ENCODE measurements around the gene SELENOM. TPM values are rescaled to one million over a fixed set of nuclear protein-coding genes. Genes with fewer than 3 reads are reported as not detected.

The SELENOM gene
- total RNA-seq, 1 experiment from 2014 or later, result 3.2 TPM

- intact Hi-C loops (cut with micrococcal nuclease; ENCODE audit: unreplicated experiment), result no loop called here
- H3K4me3 ChIP-seq (ENCODE audit: low read depth, low read length, poor library complexity, severe bottlenecking), result no peak overlapping the region
- no peaks in the 10 kb centered on the region for H3K27me3 ChIP-seq (replicated peaks; ENCODE audit: insufficient read depth, low read depth, low read length, poor library complexity)
- BruUV-seq (replicated peaks), result no TSS peak
- H3K27ac ChIP-seq (ENCODE audit: low read depth, low read length, poor library complexity, severe bottlenecking), result peak overlapping the region; percentile 81
- H3K9me3 ChIP-seq (ENCODE audit: low read depth, low read length, poor library complexity, severe bottlenecking), result peaks cover 3% of the 10 kb centered on the region
- no peak for DNase-seq (ENCODE audit: low spot score)
- TF ChIP-seq CTCF (conservative IDR thresholded peaks at IDR 0.05; ENCODE audit: low read depth, low read length) (no peak), EZH2 (IDR thresholded peaks at IDR 0.05; ENCODE audit: borderline replicate concordance, low read depth, low read length, poor library complexity, severe bottlenecking) (no peak)
- peaks cover 18% of the 10 kb centered on the region for H3K36me3 ChIP-seq (ENCODE audit: insufficient read depth, low read length, poor library complexity, severe bottlenecking)
- ChIA-PET CTCF (no interaction called here), POLR2A (ENCODE audit: low non-redundant PET) (interaction anchor here (0.6 kb wide), 1 partner anchor 324 kb away, joined by 3 read pairs; no protein-coding TSS in a partner anchor)
- peaks cover 25% of the 10 kb centered on the region for H3K4me1 ChIP-seq (ENCODE audit: insufficient read depth, low read length, poor library complexity, severe bottlenecking)
Observed at GRCh38 chr22:31141551-31141950, 34.2 kb upstream of the SELENOM start.

DNA sequence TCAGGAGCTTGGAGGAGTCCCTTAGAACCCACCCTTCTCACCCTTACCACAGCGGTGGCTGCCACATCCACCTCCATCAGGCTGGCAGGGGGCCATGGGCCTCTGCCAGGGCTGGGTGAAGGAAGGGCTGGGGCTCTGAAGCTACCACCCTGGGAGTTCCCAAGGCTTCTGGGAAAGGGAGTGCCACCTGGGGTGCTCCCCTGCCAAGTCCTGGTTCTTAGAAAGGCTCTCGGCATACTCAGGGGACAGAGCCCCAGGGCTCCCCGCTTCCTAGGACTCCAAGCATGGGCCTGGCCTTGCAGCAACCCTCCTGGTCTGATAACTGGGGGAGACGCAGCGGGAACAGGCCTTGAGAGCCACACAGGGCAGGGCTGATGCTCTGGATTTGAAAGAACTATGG, 33.4 kb upstream of the SELENOM start:
- POLR2A ChIA-PET (ENCODE audit: low non-redundant PET), result no interaction called here
- Histone ChIP-seq H3K4me1 (ENCODE audit: insufficient read depth, low read length, poor library complexity, severe bottlenecking) (peaks cover 25% of the 10 kb centered on the region), H3K27me3 (replicated peaks; ENCODE audit: insufficient read depth, low read depth, low read length, poor library complexity) (no peaks in the 10 kb centered on the region), H3K27ac (ENCODE audit: low read depth, low read length, poor library complexity, severe bottlenecking) (peak overlapping the region; percentile 81), H3K4me3 (ENCODE audit: low read depth, low read length, poor library complexity, severe bottlenecking) (peak overlapping the region; percentile 82), H3K9me3 (ENCODE audit: low read depth, low read length, poor library complexity, severe bottlenecking) (peaks cover 3% of the 10 kb centered on the region), H3K36me3 (ENCODE audit: insufficient read depth, low read length, poor library complexity, severe bottlenecking) (peaks cover 26% of the 10 kb centered on the region)
- intact Hi-C loops (cut with micrococcal nuclease; ENCODE audit: unreplicated experiment), result no loop called here
- no peak for DNase-seq (ENCODE audit: low spot score)
- TF ChIP-seq EZH2 (IDR thresholded peaks at IDR 0.05; ENCODE audit: borderline replicate concordance, low read depth, low read length, poor library complexity, severe bottlenecking) (no peak), CTCF (conservative IDR thresholded peaks at IDR 0.05; ENCODE audit: low read depth, low read length) (no peak)
- no TSS peak for BruUV-seq (replicated peaks)
- CTCF ChIA-PET, result interaction anchor here (0.9 kb wide), 1 partner anchor 33 kb away, joined by 3 read pairs; the partner anchor contains the start of gene SELENOM

- no peaks in the 10 kb centered on the region for H3K27me3 ChIP-seq (replicated peaks; ENCODE audit: insufficient read depth, low read depth, low read length, poor library complexity)
- peaks cover 25% of the 10 kb centered on the region for H3K4me1 ChIP-seq (ENCODE audit: insufficient read depth, low read length, poor library complexity, severe bottlenecking)
- peak; percentile 96 for DNase-seq (ENCODE audit: low spot score)
- intact Hi-C loops (cut with micrococcal nuclease; ENCODE audit: unreplicated experiment), result no loop called here
- H3K27ac ChIP-seq (ENCODE audit: low read depth, low read length, poor library complexity, severe bottlenecking), result peak within 1 kb of the TSS; percentile 81
- POLR2A ChIA-PET (ENCODE audit: low non-redundant PET), result no interaction called here
- TF ChIP-seq EZH2 (IDR thresholded peaks at IDR 0.05; ENCODE audit: borderline replicate concordance, low read depth, low read length, poor library complexity, severe bottlenecking), result no peak
- peak; percentile 45 for TF ChIP-seq CTCF (conservative IDR thresholded peaks at IDR 0.05; ENCODE audit: low read depth, low read length)
- peak within 1 kb of the TSS; percentile 82 for H3K4me3 ChIP-seq (ENCODE audit: low read depth, low read length, poor library complexity, severe bottlenecking)
- H3K36me3 ChIP-seq (ENCODE audit: insufficient read depth, low read length, poor library complexity, severe bottlenecking), result peaks cover 33% of the 10 kb centered on the region
- no TSS peak for BruUV-seq (replicated peaks)
- H3K9me3 ChIP-seq (ENCODE audit: low read depth, low read length, poor library complexity, severe bottlenecking), result no peaks in the 10 kb centered on the region
- CTCF ChIA-PET, result interaction anchor here (0.9 kb wide), 1 partner anchor 33 kb away, joined by 3 read pairs; the partner anchor contains the start of gene SELENOM
Observed at GRCh38 chr22:31139866-31140716, 32.7 kb upstream of the SELENOM start, which contains the start of gene PLA2G3. PLA2G3 (minus strand) TSS chr22:31140508; CDS start chr22:31140354, 154 bp downstream.

Data from A673 (cell line).